Fibroblast of lung (primary cell): ENCODE results near the gene PPP2R5C.

Source experiments
- EZH2 ChIP-seq: IDR thresholded peaks from 2 replicates; pipeline ENCODE4 v1.5.1; 2012; ENCODE audit warnings: low read length, control low read depth, mild to moderate bottlenecking; ENCODE audit errors: missing control alignments
- TF ChIP-seq, protein P1 (sequence below), 2 donors: IDR thresholded peaks in 1 of 2; conservative IDR thresholded peaks in 1 of 2; 1 replicate in 1 of 2; 2 replicates in 1 of 2; pipeline ENCODE4 v1.5.1; 2011 to 2012; ENCODE audit warnings: low read length in 2 of 2, control low read depth in 1 of 2, inconsistent platforms in 1 of 2, low read depth in 1 of 2, mild to moderate bottlenecking in 1 of 2

DNA sequence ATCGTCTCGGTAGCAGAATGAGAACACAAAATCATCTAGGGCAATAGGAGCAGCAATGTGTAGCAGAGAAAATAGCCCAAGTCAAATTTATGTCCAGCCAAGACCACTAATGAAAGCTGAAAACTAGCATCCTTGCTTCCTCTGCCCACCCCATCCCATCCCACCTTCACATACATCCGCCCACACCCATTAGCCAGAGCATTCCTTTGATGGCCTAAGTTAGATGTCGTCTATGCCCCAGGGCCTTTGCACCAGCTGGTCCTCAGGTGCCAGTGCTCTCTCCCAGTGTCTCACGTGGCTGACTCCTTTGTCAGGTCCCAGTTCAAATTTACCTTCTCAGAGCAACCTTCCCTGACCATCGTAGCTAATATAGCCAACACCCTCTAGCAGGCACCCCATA is 17.8 kb upstream of the PPP2R5C start:
- TF ChIP-seq, protein P1, sequence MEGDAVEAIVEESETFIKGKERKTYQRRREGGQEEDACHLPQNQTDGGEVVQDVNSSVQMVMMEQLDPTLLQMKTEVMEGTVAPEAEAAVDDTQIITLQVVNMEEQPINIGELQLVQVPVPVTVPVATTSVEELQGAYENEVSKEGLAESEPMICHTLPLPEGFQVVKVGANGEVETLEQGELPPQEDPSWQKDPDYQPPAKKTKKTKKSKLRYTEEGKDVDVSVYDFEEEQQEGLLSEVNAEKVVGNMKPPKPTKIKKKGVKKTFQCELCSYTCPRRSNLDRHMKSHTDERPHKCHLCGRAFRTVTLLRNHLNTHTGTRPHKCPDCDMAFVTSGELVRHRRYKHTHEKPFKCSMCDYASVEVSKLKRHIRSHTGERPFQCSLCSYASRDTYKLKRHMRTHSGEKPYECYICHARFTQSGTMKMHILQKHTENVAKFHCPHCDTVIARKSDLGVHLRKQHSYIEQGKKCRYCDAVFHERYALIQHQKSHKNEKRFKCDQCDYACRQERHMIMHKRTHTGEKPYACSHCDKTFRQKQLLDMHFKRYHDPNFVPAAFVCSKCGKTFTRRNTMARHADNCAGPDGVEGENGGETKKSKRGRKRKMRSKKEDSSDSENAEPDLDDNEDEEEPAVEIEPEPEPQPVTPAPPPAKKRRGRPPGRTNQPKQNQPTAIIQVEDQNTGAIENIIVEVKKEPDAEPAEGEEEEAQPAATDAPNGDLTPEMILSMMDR (conservative IDR thresholded peaks at IDR 0.05 in 1 of 2, IDR thresholded peaks at IDR 0.05 in 1 of 2; ENCODE audit: low read depth in 1 of 2, low read length in 2 of 2), result no peak
- no peak for TF ChIP-seq EZH2
